Measurements from ENCODE around the gene CAST.
"Not testable (repeated sequence)": the region's sequence is repeated elsewhere in the genome, so short reads cannot be mapped to it uniquely, and the experiment has no call there.

CAST gene

DNA sequence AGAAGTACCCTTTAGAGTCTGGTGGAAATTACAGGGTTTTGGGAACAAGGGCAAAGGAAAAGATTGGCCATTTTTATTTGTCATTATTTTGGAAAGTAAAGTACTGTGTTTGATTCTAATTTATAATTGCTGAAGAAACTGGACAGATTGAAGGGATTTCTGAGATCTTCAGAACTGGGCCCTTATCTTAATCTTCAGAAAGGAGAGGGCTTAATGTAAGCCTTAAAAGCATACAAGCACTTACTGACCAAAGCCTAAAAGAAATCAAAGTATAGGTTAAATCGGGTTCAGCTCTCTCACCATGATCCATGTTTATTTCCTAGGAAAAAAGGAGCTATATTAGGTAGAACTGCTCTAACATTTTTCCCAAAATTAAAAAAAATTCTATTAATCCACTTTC, 109.9 kb downstream of the CAST start:
- in situ Hi-C loops (cut with MboI; ENCODE audit: low sequenced_read_pairs), result no loop called here

DNA sequence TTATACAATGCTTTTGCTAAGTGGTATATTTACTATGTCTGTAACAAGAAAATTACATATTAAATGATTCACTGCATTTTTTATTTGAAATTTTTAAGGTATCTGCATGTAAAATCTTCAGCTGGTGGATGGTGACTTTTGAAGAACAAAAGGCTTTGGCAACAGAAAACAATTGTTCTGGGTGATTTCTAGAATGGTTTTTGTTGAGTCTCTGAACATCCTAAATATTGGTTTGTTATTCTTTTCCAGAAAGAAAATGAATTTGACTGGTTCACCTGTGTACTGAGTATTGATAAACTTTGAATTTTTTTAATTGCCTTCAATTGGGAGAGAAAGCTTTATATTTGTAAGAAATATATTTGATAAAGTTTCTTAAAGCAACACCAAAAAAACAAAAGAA, 110.4 kb downstream of the CAST start:
- in situ Hi-C loops (cut with MboI; ENCODE audit: low sequenced_read_pairs), result no loop called here

DNA sequence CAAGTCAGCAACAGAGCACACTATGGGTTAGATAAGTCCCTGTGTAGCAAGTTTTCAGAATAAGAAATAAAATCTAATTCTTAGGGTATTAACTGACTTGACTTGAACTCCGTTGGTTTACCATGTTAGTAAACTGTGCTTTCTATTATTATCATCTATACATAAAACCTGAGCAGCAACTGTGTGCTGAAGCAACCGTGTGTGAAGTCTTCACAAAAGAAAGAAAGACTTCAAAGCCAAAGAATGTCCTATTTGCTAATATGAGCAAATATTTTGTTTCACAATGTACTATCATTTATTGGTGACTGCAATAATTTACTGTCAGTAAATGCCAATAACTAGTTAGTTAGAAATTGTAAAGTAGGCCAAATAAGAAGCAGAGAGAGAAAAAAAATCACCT, 112.9 kb downstream of the CAST start:
- in situ Hi-C loops (cut with MboI; ENCODE audit: low sequenced_read_pairs), result no loop called here

DNA sequence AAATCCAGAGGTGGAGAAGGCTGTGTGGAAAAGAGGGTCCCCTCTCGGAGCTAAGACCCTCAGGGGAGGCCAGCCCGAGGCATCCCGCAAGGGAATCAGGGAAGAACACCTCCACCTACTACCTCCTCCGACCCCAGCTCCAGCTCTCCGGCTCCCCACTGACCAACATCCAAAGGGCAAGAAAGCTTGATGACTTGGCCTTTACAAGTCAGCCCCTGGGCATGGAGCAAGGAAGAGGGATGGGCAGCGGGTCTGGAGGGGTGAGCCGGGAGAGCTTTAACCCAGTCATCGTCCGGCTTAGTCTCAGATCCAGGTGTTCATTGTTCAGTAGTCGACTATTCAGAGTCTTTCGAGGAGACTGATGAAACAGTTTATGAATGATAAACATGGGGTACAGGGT, 113.5 kb downstream of the CAST start:
- in situ Hi-C loops (cut with MboI; ENCODE audit: low sequenced_read_pairs), result no loop called here

DNA sequence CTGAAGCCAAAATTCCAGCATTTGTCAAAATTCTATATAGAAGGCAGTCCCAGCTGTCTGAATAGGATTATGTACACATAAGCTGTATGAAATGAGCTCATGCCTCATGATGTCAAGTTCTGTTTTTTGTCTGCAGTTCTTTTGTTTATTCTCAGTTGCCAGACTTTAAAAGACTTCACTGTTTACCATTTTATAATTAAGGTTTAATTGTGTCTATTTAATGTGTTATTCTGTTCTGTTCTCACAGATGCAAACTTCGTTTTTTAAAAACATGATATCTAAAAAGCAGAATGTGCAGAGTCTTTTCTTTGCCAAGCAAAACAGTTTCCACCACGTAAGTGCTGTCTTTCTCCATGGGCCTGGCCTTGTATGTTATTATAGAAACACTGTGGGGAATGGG, 114.4 kb downstream of the CAST start:
- in situ Hi-C loops (cut with MboI; ENCODE audit: low sequenced_read_pairs), result no loop called here

DNA sequence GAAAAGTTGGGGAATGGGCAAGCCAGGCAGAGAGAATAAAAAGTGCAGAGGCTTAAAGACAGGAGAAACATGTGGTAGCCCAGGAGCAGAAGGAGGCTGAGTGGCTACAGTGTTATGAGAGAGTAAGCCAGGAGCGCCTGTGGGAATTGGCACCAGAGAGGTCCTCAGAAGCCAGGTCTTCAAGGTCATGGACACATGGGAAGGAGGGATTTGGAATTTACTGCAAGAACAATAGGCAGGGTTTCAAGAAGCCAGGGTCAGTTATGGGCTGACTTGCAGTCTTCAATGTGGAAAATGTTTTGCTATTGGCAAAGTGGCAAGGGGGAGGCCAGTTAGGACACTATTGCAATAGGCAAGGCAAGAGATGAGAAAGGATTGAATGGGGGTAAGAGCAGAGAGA, 116.2 kb downstream of the CAST start:
- in situ Hi-C loops (cut with MboI; ENCODE audit: low sequenced_read_pairs), result no loop called here

DNA sequence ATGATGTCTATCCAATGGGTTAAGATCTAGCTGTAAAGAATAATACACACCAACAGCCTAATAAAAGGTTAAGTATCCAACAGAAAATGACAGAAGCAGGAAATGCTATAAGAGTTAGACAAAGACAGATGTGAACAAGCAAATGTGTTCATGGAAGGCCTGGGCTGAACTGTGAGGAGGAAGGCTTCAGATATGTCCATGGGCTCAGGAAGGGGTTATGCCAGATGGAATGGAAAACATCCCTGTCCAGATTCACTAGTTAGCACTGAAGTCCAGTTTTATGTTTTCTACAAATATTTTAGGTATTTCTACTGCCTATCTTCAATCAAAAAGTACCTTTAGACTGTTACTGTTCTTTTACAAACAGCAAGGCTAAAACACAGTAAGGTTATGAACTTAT, 118.5 kb downstream of the CAST start:
- in situ Hi-C loops (cut with MboI; ENCODE audit: low sequenced_read_pairs), result no loop called here

DNA sequence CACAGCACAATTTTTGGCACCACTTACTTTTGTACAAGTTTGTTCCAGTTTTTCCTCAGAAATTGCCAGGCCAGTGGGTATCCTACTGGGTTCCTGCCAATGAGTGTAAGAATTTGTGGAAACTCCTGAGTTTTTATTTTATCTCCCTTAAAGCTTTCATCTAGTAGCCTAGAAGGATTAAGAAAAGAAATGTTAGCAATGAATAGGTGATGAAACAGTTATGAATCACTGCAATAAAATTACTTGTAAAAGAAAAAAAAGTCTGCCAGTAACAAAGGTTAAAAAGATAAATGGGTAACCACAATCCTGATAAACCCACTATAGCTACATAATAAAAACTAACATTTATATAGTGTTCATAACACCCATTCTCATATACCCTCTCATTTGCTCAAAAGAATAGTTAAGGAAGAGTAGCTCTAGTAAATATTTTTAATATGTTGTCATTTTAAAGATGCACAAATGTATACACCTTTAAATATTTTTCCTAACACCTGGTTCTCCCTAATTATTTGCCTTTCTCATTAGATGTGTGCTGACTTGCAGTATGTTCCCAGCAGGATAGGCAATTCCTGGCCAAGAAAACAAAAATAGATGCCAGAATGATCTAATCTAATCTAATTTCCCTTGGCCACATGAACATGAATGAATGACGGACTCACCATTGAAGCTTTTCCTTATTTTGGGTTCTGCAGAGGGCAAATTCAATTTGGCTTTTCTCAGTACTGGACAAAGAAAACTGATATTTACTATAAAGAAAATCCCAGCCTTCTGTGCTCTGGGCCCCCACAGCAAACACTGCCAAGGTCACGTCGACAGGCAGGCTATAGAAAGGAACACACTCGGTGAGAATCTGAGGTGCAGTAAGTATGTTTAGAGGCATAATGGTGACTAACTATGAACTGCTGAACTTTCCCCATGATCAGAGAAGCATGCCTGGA, 119.1 kb downstream of the CAST start:
- in situ Hi-C loops (cut with MboI; ENCODE audit: low sequenced_read_pairs), result no loop called here

DNA sequence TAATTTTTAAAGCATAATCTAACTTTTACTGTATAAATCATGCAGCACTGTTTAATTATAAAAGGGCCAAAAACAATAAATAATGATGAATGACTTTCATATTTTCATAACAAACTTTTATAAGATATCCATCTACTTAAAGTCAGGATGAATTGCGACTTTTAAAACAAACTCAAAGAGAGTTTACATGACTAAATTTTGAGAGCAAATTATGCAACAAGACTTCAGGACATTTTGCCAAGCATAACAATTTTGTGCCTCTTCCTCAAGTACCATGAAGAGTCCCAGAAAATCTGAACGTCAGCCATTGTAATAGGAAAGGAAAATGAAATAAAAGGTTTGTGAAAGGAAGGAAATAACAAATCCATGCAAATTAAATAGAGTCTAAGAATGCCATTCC, 121.2 kb downstream of the CAST start:
- in situ Hi-C loops (cut with MboI; ENCODE audit: low sequenced_read_pairs), result no loop called here

DNA sequence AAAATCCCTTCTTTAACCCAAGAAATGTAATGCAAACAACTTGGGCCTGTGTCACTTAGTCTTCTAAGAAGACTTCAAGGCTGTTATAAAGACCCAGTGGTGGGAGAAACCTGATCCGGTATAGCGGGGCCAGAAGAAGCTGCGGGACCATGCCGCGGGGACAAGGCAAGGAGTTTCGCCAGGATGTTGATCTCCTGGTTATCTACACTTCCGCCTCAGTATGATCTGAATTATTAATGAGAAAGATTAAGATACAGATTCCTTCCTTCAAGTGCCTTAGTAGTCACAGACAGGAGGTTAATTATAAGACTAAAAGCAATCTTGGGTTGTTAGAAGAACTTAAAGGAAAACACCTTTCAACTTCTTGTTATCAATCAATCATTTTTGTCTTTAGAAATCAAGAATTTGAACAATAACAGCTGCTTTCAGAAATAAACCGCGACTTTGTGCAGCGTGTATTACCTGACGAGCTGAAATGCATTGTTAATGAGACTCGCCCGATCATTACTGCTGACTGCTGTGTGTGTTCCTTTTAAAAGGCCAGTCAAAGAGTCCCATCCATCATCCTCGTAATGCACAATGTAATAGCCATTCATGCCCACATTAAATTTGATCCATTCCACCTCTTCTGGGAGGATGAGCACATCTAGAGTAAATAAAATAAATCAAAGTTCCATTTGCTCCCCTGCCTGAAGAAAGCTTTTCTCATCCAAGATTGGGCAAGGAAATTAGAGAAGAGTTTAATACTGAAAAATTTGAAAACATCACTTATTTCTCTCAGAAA, 123.3 kb downstream of the CAST start:
- in situ Hi-C loops (cut with MboI; ENCODE audit: low sequenced_read_pairs), result no loop called here

DNA sequence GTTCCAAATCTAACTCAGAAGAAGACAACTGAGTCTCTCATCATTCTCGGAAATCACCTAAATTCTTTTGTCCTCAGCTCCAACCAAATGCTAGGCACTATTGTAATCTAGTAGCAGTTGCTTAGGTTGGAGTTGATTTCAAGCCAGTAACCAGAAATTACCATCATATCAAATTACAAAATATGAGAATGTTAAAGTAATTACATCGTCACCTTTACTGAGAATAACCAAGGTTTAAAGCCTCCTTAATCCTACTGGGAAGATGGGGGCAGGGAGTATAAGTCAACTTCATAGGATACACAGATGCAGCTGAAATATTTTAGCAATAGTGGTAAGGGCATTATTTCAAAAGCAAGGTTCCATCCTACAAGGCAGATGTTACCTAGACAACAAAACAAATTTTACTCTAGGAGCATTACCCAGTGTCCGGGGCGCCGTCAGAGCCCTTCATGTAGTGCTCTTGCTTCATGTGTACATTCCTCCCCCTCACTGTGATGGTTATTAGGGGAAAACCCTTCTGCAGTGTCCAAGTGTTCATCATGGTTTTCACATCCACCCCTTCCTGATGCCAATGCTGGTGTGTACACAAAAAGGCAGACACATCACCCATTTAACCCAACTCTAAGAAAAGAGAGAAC, 126.1 kb downstream of the CAST start:
- in situ Hi-C loops (cut with MboI; ENCODE audit: low sequenced_read_pairs), result no loop called here

DNA sequence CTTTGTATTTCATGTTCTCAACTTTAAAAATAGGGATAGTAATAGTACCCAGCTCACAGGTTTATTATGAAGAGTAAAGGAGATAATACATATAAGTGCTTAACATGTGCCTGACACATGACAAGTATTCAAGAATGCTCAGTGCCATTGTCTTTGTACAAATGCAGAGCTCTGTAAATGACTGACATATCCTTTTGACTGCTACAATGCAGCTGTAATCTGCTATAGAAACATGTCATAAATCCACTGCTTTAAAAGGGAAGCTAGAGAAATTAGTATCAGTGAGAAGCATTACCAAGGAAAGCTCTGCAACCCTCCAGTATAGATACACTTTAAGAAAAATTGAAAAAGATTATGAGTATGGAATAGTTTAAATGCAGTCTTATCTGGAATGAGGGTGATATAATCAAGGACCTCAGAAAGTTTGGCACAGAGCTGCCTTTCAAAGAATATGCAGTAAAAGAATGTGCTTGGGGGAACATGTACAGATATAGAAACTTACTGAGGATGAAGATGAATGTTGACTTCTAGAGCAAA, 127.7 kb downstream of the CAST start:
- in situ Hi-C loops (cut with MboI; ENCODE audit: low sequenced_read_pairs), result no loop called here

DNA sequence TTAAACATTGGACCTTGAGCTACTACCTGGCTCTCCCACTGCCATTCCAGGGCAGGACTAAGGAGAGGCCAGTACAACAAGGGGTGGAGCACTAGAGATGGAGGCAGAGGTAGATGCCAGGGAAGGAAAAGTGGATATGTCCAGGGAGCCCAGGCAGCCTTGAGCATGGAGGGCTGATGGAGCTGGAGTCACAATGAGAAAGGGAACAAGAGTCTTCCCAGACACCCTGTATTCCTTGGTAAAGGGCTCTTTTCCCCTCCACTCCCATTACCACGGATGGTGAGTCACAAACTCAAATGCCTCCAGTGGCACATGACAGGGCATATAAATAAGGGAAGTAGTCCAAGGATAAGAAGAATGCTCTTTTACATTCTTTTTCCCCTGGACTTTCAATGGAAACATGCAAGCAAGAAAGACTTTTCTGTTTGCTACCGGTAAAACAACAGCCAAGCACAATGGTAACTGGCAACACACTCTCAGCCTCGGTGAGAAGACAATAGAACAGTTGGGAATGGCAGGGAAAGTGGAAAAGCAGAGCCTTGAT, 128.9 kb downstream of the CAST start:
- in situ Hi-C loops (cut with MboI; ENCODE audit: low sequenced_read_pairs), result no loop called here

DNA sequence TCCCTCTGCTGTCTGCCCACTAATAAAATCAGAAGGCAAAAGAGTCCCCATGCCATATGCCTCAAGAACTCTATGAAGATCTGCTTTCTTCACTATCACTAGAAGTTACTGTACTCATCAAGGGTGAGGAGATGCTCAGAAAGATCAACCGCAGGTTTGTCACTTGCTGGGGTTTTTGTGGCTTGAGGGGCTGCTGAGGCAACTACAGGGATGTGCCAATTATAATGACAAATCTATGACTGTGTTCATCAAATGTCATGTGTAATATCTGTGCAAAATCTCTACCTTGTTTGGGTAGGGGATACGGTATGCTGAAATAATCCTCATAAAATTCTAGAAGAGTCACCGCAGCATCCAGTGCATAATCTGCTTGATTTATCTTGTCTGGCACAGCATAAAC, 132.6 kb downstream of the CAST start:
- in situ Hi-C loops (cut with MboI; ENCODE audit: low sequenced_read_pairs), result no loop called here

DNA sequence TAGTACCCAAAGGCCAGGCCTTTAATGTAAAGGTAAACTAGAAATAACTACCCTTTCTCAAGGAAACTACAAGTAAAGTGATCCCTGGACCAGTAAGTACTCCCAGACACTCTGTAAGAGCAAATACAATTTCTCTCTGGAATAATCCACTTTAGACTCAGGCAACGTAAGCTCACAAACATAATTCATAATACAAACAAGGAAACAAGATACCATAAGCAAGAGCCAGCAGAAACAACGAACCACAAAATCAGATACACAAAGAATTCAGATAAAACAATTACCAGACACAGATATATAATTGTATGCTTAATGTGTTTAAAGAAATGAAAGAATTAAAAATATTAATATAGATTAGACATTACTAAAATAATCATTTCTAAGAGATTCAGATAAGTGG, 133.4 kb downstream of the CAST start:
- in situ Hi-C loops (cut with MboI; ENCODE audit: low sequenced_read_pairs), result no loop called here

DNA sequence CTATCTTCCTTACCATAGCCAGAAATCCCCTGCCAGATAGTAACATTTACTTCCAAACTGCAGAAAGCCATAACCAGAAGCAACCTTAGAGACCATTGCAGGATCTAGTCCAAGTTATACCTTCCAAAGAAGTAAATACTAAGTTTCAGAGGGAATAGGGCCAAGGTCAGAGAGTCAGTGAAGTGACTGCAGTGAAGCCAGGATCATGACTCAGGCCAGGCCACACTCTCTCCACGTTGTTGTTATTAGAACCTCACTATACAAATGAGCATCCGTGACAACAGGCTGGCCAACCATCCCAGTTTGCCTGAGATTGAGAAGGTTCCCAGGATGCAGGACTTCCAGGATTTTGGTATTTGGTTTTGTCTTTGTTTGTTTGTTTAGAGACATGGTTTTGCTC, 134.3 kb downstream of the CAST start:
- in situ Hi-C loops (cut with MboI; ENCODE audit: low sequenced_read_pairs), result no loop called here

DNA sequence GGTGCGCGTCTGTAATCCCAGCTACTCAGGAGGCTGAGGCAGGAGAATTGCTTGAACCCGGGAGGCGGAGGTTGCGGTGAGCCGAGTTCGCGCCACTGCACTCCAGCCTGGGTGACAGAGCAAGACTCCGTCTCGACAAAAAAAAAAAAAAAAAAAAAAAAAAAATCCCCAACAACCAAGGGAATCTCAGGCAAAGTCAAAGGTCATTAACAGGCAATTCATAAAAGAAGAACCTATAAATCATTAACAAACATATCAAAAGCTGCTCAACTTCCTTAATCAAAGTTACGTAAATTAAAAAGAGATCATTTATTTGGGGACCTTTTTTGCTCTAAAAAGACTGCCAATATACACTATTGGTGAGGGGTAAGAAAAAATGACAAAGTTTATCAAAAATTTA, 139.5 kb downstream of the CAST start:
- in situ Hi-C loops (cut with MboI; ENCODE audit: low sequenced_read_pairs), result not testable (repeated sequence)

DNA sequence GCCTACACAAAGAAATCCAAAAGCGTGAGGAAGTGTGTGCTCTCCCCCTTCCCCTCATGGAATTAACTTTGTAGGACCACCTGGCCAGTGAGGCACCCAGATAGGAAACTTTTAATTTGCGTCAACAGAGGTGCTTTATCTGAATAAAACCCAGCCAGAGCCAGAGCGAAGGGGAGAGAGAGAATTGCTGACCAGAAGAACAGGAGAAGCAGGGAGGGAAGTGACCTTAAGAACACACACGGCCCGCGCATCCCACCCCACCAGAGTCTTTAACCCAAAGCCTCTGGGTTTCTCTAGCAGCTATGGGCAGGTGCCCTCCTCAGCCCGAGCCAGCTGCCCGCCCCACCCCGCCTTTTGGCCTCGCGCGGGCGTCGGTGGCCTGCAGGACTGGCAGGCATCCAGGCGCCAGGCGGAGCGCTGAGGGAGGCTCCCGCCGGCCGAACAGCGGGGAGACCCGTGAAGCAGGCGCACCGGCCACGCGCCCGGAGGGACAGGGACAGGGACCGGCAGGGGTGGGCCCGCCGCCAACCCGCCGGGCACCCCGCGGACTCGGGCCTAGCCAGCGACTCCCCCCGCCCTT, 145.0 kb downstream of the CAST start:
- in situ Hi-C loops (cut with MboI; ENCODE audit: low sequenced_read_pairs), result no loop called here

DNA sequence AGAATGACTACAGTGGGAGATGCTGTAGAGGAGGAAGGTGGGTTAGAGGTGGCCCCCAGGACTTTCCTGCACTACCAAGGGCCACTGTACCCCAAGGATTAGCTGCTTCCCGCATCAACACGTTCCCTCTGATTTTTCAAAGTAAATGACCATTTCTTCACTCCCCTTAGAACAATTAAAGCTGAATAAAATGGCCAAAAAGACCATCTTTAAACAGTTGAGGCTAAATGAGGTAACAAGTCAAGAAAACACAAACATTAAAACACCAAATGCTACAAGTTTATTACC, 146.3 kb downstream of the CAST start:
- in situ Hi-C loops (cut with MboI; ENCODE audit: low sequenced_read_pairs), result no loop called here

DNA sequence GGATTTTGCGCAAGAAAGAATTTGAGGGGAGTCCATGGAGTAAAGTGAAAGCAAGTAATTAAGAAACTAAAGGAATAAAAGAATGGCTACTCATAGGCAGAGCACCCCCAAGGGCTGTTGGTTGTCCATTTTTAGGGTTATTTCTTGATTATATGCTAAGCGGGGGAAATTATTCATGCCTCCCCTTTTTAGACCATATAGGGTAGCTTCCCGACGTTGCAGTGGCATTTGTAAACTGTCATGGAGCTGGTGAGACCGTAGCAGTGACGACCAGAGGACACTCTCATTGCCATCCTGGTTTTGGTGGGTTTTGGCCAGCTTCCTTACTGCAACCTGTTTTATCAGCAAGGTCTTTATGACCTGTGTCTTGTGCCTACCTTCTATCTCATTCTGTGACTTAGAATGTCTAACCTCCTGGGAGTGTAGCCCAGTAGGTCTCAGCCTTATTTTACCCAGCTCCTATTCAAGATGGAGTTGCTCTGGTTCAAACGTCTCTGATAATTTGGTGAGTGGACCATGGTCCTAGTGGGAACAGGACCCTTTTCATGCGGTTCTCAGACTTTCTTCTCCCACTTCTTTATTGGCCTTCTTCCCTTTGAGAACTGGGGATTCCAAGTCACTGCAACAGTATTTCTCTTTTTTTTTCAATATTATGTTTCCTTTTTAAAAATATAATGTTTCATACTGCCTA, 146.8 kb downstream of the CAST start:
- in situ Hi-C loops (cut with MboI; ENCODE audit: low sequenced_read_pairs), result no loop called here

Data from HL-60/S4 treated with phorbol 12-myristate 13-acetate at 8.2 ng/mL for 4 days and 3 days (cell line).